ENCODE measurements around the gene C16orf92.

C16orf92 gene

GRCh38 chr16:30022887-30023286 lies at the start of gene C16orf92:
Gene C16orf92 (plus strand): TSS chr16:30023198. CDS start chr16:30023341, 143 bp downstream.
- no peak for DNase-seq (ENCODE audit: low read depth)

- DNase-seq (ENCODE audit: low read depth), result peak; percentile 97
Measured at GRCh38 chr16:29973384-29974246, 49.4 kb upstream of the C16orf92 start, which contains the start of gene TAOK2. Gene TAOK2 (plus strand): TSS chr16:29973868. CDS start chr16:29977773, 3,905 bp downstream.

- no peak for DNase-seq (ENCODE audit: low read depth)
Measured at GRCh38 chr16:29974291-29975133, 48.5 kb upstream of the C16orf92 start.

- no peak for DNase-seq (ENCODE audit: low read depth)
Measured at GRCh38 chr16:29975134-29975538, 47.9 kb upstream of the C16orf92 start.

- DNase-seq (ENCODE audit: low read depth), result no peak
Measured at GRCh38 chr16:29975811-29976511, 47.0 kb upstream of the C16orf92 start.

GRCh38 chr16:29977063-29977825 lies 45.8 kb upstream of the C16orf92 start:
- no peak for DNase-seq (ENCODE audit: low read depth)

- no peak for DNase-seq (ENCODE audit: low read depth)
Measured at GRCh38 chr16:29978081-29978480, 44.9 kb upstream of the C16orf92 start.

- no peak for DNase-seq (ENCODE audit: low read depth)
Measured at GRCh38 chr16:29978564-29979270, 44.3 kb upstream of the C16orf92 start.

- DNase-seq (ENCODE audit: low read depth), result no peak
Measured at GRCh38 chr16:29982560-29983419, 40.2 kb upstream of the C16orf92 start.

- peak; percentile 58 for DNase-seq (ENCODE audit: low read depth)
Measured at GRCh38 chr16:29983420-29984136, 39.4 kb upstream of the C16orf92 start.

- no peak for DNase-seq (ENCODE audit: low read depth)
Measured at GRCh38 chr16:29984137-29984763, 38.7 kb upstream of the C16orf92 start.

GRCh38 chr16:29984764-29985147 lies 38.2 kb upstream of the C16orf92 start:
- no peak for DNase-seq (ENCODE audit: low read depth)

GRCh38 chr16:29985271-29985811 lies 37.7 kb upstream of the C16orf92 start:
- DNase-seq (ENCODE audit: low read depth), result no peak

- DNase-seq (ENCODE audit: low read depth), result no peak
Measured at GRCh38 chr16:29986231-29986630, 36.8 kb upstream of the C16orf92 start.

GRCh38 chr16:29986931-29987330 lies 36.1 kb upstream of the C16orf92 start:
- DNase-seq (ENCODE audit: low read depth), result no peak

- DNase-seq (ENCODE audit: low read depth), result no peak
Measured at GRCh38 chr16:29987371-29988085, 35.5 kb upstream of the C16orf92 start.

GRCh38 chr16:29988346-29989075 lies 34.5 kb upstream of the C16orf92 start:
- DNase-seq (ENCODE audit: low read depth), result no peak
